ENCODE results near the gene ETHE1.

Gene ETHE1

DNA sequence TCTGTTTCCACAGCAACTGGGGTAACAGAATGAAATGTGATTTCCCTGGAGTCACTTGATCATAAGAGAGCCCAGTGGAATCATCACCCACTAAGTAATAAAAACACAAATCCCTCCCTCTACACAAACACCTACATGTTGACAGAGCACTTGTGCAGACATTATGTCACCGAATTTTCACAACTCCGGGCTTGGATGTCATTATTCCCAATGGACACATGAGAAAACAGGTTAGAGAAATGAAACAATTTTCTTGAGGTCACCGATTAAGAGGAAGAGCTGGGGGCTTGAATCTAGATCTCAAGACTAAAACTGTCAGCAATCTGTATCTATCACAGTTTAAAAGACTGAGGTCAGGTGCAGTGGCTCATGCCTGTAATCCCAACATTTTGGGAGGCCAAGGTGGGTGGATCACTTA is 45.2 kb upstream of the ETHE1 start:
- Histone ChIP-seq H3K27me3 (replicated peaks) (no peaks in the 10 kb centered on the region), H3K36me3 (replicated peaks) (no peaks in the 10 kb centered on the region), H3K4me3 (ENCODE audit: low read depth, low read length) (no peak overlapping the region), H3K27ac (no peak overlapping the region)
- TF ChIP-seq, protein P1, sequence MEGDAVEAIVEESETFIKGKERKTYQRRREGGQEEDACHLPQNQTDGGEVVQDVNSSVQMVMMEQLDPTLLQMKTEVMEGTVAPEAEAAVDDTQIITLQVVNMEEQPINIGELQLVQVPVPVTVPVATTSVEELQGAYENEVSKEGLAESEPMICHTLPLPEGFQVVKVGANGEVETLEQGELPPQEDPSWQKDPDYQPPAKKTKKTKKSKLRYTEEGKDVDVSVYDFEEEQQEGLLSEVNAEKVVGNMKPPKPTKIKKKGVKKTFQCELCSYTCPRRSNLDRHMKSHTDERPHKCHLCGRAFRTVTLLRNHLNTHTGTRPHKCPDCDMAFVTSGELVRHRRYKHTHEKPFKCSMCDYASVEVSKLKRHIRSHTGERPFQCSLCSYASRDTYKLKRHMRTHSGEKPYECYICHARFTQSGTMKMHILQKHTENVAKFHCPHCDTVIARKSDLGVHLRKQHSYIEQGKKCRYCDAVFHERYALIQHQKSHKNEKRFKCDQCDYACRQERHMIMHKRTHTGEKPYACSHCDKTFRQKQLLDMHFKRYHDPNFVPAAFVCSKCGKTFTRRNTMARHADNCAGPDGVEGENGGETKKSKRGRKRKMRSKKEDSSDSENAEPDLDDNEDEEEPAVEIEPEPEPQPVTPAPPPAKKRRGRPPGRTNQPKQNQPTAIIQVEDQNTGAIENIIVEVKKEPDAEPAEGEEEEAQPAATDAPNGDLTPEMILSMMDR (IDR thresholded peaks at IDR 0.05; ENCODE audit: low read depth, low read length, missing control alignments), result no peak
- DNase-seq, result no peak
- in situ Hi-C loops (cut with HindIII; ENCODE audit: low pct_ligation_motif_present, low sequenced_read_pairs), result no loop called here

DNA sequence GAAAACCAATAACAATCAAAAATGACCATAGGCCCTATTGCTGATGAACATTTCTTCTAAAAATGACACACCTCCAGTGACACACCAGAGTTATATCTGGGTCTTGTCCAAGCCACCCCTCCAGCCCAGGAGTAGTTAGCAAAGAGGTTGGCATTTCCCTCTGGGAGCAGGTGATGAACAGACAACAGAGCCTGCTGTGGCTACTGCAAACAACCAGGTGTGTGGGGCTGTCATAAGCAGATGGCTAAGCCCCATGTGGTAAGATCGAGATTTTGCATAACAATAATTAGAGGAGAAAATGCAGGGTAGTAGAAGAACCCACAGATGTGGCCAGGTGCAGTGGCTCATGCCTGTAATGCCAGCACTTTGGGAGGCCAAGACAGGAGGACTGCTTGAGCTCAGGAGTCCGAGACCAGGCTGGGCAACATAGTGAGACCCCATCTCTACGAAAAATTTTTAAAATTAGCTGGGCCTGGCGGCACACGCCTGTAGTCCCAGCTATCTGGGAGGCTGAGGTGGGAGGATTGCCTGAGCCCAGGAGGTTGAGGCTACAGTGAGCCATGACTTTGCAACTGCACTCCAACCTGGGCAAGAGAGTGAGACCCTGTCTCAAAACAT is 43.3 kb upstream of the ETHE1 start:
- no peaks in the 10 kb centered on the region for H3K27me3 ChIP-seq (replicated peaks)
- TF ChIP-seq, protein P1 (IDR thresholded peaks at IDR 0.05; ENCODE audit: low read depth, low read length, missing control alignments), result no peak
- H3K36me3 ChIP-seq (replicated peaks), result no peaks in the 10 kb centered on the region
- no peak overlapping the region for H3K4me3 ChIP-seq (ENCODE audit: low read depth, low read length)
- in situ Hi-C loops (cut with HindIII; ENCODE audit: low pct_ligation_motif_present, low sequenced_read_pairs), result no loop called here
- no peak for DNase-seq
- no peak overlapping the region for H3K27ac ChIP-seq

DNA sequence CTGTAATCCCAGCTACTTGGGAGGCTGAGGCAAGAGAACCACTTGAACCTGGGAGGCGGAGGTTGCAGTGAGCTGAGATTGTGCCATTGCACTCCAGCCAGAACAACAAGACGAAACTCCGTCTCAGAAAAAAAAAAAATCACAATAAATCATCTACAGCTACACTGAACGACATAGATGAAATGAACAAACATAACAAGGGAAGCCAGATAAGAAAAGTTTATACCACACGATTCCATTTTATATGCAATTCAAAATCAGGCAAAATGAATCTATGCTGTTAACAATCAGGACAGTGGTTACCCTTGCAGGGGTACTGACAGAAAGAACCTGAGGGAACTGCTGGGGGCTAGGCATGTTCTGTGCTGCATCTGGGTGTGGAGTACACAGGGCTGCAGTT is 42.7 kb upstream of the ETHE1 start:
- in situ Hi-C loops (cut with HindIII; ENCODE audit: low pct_ligation_motif_present, low sequenced_read_pairs), result no loop called here
- TF ChIP-seq, protein P1 (IDR thresholded peaks at IDR 0.05; ENCODE audit: low read depth, low read length, missing control alignments), result no peak

DNA sequence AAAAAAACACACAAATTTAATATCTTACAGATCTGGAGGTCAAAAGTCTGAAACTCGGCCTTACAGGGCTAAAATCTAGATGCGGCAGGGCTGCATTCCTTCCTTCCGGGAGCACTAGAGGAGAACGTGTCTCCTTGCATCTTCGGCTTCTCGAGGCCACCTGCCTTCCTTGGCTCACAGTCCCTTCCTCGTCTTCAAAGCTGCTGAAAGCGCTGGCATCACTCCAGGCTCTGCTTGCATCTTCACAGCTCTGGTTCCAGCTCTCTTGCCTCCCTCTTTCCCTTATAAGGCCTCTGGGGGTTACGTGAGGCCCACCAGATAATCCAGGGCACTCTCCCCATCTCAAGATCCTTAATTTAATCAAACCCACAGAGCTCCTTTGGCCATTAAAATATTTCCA is 37.8 kb upstream of the ETHE1 start:
- in situ Hi-C loops (cut with HindIII; ENCODE audit: low pct_ligation_motif_present, low sequenced_read_pairs), result no loop called here
- no peak overlapping the region for H3K27ac ChIP-seq
- TF ChIP-seq, protein P1 (IDR thresholded peaks at IDR 0.05; ENCODE audit: low read depth, low read length, missing control alignments), result no peak
- no peaks in the 10 kb centered on the region for H3K36me3 ChIP-seq (replicated peaks)
- no peak for DNase-seq
- no peaks in the 10 kb centered on the region for H3K27me3 ChIP-seq (replicated peaks)
- no peak overlapping the region for H3K4me3 ChIP-seq (ENCODE audit: low read depth, low read length)

More for the DNA sequence above, 42.7 kb upstream of the ETHE1 start:
- no peak overlapping the region for H3K27ac ChIP-seq
- H3K36me3 ChIP-seq (replicated peaks), result no peaks in the 10 kb centered on the region
- no peaks in the 10 kb centered on the region for H3K27me3 ChIP-seq (replicated peaks)
- no peak for DNase-seq
- no peak overlapping the region for H3K4me3 ChIP-seq (ENCODE audit: low read depth, low read length)

DNA sequence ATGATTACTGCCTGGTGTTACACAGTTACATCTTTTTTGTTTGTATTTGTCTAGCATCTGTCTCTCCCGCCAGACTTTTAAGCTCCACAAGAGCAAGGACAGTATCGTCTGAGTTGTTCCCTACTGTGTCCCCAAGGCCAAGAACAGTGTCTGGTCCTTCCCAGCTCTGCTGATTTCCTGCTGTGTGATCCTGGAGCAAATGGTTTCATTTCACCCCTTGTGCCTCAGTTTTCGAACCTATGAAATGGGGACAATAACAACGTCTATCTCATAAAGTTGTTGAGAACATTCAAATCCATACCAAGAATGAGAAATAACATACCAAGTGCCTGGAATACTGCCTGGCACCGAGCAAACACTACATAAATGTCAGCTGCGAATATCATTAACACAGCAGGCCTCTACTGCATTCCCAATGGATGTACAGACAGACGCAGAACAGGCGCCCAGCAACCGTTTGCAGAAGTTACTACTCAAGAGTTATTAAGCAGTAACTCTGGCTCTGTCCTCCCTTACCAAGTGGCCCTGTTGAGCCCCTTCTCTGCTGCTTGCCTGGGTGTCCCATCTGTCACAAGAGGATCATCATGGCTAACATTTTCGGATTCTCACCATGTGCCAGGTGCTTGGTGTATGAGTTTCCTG is 36.9 kb upstream of the ETHE1 start:
- DNase-seq, result no peak
- H3K36me3 ChIP-seq (replicated peaks), result no peaks in the 10 kb centered on the region
- H3K4me3 ChIP-seq (ENCODE audit: low read depth, low read length), result no peak overlapping the region
- in situ Hi-C loops (cut with HindIII; ENCODE audit: low pct_ligation_motif_present, low sequenced_read_pairs), result no loop called here
- H3K27ac ChIP-seq, result no peak overlapping the region
- TF ChIP-seq, protein P1 (IDR thresholded peaks at IDR 0.05; ENCODE audit: low read depth, low read length, missing control alignments), result no peak
- no peaks in the 10 kb centered on the region for H3K27me3 ChIP-seq (replicated peaks)
